ENCODE measurements around the gene PLIN5.

PLIN5 gene

GRCh38 chr19:4534836-4535658 is at the start of gene PLIN5:
PLIN5 (minus strand) TSS chr19:4535224; CDS start chr19:4534074, 1,150 bp downstream.
- peak; percentile 73 for DNase-seq

DNA sequence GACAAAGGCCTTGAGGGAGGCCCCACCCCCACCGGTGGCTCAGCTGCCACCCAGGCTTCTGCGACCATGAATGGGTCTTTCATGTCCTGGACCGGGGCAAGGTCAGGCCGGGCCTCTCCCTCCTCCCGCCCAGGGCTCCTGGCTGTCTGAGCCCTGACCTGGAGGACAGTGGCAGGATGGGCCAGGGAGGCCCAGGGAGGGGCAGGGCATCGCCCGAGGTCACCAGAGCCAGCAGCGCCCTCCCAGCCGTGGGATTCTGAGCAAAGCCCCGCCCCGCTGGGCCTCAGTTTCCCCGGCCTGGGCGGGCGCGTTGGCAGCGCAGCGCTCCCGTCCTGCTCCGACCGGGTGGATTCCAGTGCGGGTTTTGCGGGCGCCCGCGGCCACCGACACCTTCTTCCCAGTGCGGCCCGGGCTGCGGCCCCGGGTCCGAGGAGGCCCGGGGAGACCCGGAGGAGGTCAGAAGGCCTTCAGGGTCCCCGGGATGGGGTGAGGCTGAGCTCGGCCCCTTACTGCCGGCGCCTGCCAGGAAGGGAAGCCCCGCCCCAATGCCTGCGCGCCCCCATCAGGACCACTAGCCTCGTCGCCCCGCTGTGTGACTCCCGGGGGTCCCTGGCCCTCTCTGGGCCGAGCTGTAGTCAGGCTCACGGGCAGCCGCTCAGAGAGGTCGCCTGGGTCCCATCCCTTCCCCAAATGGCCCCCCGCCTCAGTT is 49.1 kb upstream of the PLIN5 start:
- DNase-seq, result no peak

DNA sequence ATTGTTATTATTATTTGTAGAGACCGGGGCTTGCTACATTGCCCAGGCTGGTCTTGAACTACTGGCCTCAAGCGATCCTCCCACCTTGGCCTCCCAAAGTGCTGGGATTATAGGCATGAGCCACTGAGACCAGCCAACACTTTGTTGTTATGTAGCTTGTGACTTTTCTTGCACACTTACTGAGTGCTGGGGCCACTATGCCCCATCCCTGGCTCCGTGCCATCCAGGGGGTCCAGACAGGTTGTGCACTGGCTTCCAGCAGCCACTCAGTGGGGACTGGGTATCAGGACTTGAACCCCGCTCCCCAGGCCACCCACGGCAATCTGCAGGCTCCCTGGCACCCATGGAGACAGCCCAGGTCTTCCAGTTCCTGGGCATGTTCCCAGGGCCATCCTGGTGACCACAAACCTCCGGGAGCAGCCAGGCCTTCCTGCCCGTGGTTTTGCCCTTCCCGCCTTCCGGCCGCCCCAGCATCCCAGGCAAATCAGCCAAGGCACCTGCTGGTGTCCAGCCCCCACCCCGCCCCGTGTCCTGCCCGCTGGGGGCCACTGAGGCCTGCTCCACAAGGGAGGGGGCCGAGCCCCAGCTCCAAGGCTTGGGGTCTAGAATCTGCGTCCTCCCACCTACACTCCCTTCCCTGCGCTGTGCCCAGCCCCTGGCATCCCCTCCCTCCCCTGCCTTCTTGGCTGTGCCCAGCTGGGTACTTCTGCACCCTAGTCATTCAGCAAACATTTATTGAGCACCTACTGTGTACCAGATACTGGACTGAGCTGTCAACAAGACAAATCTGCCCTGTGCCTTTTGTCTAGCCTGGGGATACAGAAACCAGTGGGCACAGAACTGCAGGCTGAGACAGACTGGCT is 48.2 kb upstream of the PLIN5 start:
- no peak for DNase-seq

GRCh38 chr19:4581666-4582553 is 46.9 kb upstream of the PLIN5 start:
- no peak for DNase-seq

DNA sequence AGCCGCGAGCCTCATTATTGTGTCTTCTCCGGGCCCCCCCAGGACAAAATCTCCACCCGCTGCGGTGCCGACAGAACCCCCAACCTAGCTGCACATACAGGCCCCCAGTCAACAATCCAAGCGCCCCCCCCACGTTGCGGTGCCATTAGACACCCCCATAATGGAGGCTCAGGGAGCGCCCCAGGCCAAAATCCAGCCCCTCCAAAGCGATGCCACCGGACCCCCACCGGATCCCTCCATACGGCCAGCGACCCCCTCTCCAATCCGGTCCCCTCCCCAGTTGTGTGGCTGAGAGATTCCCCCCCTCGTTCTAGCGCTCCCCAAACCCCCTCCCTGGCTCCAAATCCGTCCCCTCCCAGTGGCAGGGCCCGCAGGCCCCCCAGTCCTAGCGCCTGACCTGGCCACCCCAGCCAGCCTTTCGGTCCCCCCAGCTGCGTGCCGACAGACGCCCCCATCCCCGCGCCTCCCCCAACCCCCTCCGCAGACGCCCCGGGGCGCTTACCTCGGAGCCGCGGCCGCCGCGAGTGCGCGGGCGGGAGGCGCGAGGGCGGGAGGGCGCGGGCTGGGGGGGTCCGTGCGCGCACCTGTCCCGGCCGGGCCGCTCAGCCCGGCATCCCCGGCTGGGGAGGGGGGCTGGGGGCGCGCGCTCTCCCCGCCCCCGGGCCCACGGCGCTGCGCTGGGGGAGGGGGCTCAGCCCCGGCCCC is 46.1 kb upstream of the PLIN5 start:
- no peak for DNase-seq

DNA sequence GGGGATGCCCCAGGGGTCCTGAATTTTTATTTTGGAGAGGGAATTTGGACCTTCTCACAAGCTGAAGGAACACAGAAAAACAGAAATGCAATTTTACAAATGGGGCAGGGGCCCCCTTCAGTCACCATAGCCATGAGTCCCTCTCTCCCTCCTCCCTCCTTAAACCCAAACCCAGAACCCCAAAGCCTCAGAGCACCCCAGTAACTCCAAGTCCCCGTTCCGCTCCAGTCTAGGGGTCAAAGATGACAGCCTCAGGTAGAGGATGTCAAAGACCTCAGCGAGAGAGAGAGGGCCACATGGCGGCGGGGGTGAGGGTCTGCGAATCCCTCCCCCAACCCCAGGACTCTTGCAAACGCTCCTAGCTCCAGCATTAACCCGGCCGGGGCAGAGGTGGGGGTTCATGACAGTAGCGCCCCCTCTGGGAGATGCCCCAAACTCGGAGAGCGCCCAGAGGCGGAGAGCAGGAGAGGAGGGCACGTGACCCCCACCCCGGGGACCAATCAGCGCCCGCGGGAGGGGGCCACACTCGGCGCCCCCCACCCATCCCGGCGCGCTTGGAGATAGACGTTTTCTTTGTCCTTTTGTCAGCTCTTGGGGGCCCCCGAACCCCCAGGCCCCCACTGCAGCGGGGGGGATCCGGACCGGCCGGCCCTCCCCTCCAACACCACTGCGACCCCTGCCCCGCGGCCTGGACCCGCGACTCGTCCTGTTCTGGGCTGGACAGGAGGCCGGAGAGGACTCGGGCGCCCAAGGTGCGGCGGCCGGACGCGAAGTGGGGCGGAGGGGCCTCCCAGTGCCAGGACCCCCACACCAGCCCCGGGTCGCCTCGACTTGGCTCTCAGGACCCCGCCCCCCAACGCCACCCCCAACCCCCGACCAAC is 45.2 kb upstream of the PLIN5 start:
- DNase-seq, result no peak

- DNase-seq, result no peak
These were observed 44.4 kb upstream of the PLIN5 start for GRCh38 chr19:4579389-4579788.

DNA sequence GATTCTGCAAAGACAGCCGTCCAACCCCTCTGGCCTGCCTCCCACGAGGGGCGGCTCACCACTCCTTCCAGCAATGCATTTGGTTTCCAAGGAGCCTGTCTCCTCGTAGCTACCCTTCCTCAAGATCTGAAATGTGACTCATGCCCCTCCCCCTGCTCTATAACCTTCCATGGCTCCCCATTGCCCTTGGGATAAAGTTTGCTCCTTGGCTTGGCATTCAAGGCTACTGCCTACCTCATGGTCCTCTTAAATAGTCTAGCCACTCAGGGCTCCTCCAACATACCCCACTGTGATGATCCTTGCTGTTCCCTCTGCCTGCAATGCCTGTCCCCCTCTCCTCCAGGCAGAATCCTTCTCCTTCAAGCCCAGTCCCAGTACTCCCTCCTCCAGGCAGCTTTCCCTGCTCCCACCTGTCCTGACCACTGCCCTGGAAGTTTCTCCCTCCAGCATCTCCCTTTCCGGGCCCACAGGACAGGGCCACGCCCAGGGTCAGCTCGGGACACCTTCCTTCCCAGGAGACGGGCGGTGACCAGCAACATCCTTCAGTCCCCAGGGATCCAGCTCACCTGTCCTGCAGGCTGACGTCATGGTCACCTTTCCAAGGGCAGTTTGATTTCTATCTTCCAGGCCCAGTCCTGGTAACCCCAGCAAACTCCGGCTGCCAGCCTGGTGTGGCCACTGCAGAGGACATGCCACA is 43.7 kb upstream of the PLIN5 start:
- no peak for DNase-seq

DNA sequence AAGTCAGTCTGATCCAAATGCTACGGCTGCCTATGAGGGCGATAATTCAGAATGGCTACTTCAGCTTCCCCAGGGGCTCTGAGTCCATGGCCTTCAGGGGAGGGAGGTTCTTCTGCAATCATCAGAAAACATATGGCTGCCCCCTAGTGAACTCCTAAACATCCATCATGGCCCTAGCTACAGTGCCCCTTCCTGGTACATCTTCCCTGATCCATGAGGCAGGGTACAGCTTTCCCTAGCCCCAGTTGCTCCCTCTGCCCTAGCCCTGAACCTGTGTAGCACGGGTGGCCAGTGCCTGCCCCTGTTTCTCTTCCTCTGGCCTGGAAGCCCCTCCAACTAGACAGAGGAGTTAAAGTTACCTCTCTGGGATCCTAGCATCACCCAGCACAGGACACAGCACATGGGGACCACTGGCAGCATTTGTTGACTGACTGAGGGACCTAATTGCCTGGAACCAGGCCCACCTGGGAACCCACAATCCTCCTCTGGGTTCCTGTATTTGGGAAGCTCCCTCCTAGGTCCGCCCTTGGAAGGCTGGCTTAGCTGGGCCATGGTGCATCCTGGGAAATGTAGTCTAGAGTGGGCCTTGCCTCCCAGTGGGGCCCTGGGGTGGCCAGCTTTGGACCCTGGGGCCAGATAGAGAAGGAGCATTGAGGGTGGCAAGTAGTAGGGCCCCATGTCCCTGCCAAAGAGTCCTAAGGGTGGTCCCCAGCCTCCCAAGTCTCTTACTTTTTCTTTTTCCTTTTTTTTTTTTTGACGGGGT is 42.2 kb upstream of the PLIN5 start:
- no peak for DNase-seq

- DNase-seq, result no peak
These were observed 41.3 kb upstream of the PLIN5 start for GRCh38 chr19:4576016-4576933.

GRCh38 chr19:4575267-4576015 is 40.4 kb upstream of the PLIN5 start:
- peak; percentile 21 for DNase-seq

GRCh38 chr19:4573682-4574081 is 38.7 kb upstream of the PLIN5 start:
- DNase-seq, result no peak

DNA sequence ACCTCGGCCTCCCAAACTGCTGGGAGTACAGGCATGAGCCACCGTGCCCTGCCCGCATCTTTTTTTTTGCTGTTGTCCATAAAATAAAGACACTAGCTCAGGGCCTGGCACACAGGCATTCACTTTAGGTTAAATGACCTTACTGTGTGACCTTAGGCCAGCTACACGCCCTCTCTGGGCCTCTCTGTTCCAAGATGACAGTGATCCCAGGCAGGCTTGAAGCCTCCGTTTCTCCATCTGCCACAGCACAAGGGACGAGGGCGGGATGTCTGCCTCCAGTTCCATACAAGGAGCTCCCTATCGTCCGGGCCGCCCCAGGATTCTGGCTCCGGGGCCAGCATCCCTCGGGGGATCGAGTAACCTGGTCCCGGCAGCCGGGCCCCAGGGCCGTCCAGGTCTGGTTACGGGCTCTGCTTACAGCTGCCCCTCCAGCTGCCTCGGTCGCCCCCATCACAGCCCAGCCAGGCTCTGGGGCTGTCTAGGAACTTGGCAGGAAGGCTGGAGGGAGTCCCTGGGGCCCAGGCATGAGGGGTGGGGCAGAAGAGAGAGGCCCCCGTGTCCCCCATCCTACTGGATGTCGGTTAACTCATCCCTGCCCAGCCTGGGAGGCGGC is 36.4 kb upstream of the PLIN5 start:
- DNase-seq, result no peak

- DNase-seq, result no peak
These were observed 35.9 kb upstream of the PLIN5 start for GRCh38 chr19:4570916-4571304.

DNA sequence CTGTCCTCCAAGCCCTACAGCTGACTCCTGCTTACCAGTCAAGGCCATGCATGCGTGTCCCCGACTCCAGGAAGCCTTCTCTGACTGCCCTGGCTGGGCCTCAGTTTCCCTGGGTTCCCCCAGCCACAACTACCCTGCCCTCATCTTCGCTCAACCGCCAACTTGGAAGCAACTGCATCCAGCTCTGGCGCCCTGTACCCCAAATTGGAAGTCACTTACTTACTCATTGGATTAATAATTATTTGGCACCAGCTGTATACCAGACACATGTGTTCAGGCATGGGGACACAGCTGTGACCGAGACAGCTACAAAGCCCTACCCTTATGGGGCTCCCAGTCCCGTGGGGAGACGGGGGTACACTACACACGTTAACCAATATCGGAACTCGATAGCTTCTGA is 35.4 kb upstream of the PLIN5 start:
- DNase-seq, result no peak

DNA sequence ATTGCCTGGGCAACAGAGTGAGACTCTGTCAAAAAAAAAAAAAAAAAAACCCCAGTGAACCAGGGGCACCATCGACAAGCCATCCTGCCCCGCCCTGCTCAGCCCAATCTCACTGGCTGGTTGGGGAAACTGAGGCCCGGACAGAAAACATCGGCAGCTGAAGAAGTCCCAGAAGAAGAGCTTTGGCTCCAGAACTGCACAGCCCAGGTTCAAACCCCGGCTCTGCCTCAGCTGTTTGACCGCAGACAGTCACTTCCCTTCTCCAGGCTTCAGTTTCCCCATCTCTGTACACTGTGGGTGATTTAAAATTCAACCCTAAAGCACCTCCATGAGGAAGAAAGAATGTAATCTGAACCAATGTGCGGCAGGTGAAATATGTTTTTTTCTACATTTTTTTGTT is 33.9 kb upstream of the PLIN5 start:
- DNase-seq, result no peak

- no peak for DNase-seq
These were observed 32.6 kb upstream of the PLIN5 start for GRCh38 chr19:4567584-4568071.
